ENCODE measurements around the gene TTLL8. TPM values are rescaled to one million over a fixed set of nuclear protein-coding genes. Genes with fewer than 3 reads are reported as not detected.

The TTLL8 gene
- total and polyA plus RNA-seq, 2 of the 8 experiments (the other 6 are each of a cell fraction or from before 2014, with no cell fraction given): not detected

GRCh38 chr22:50058906-50059880 lies 1.1 kb upstream of the TTLL8 start:
- H3K9ac ChIP-seq (replicated peaks in 1 of 4; ENCODE audit: extremely low read depth in 1 of 4, low read depth in 3 of 4, low read length in 3 of 4): no peak overlapping the region; a peak in 1 of 7 replicates
- no peak overlapping the region for H2BK5ac ChIP-seq (ENCODE audit: low read depth, low read length)
- no peak overlapping the region for H4K5ac ChIP-seq (ENCODE audit: insufficient read length, low read depth, low read length)
- no peaks in the 10 kb centered on the region for H3K9me3 ChIP-seq (ENCODE audit: insufficient read depth in 2 of 2, low read depth in 1 of 2, low read length in 1 of 2)
- H3K27ac ChIP-seq (ENCODE audit: low read depth, low read length): no peak overlapping the region
- H2BK120ac ChIP-seq (replicated peaks; ENCODE audit: low read depth, low read length): no peak overlapping the region
- no peak overlapping the region for H2BK12ac ChIP-seq (ENCODE audit: low read depth, low read length)
- no peak overlapping the region for H2AK5ac ChIP-seq (ENCODE audit: low read depth, low read length)
- H3K36me3 ChIP-seq (ENCODE audit: control insufficient read depth in 2 of 4, insufficient read depth in 4 of 4, low read length in 3 of 4): no peaks in the 10 kb centered on the region
- H2BK15ac ChIP-seq (ENCODE audit: low read length): no peak overlapping the region
- H3K56ac ChIP-seq (replicated peaks; ENCODE audit: insufficient read length, low read depth, low read length): no peak overlapping the region
- ChIA-PET POLR2A (ENCODE audit: partially characterized antibody) (interaction anchor here (1.3 kb wide), 1 partner anchor 16 kb away, joined by 5 read pairs; no protein-coding TSS in a partner anchor), CTCF (ENCODE audit: partially characterized antibody) (interaction anchor here (0.7 to 2.9 kb wide), 30 partner anchors 10 to 342 kb away, joined by 3 to 11 read pairs (median 4); no protein-coding TSS in a partner anchor)
- no peak overlapping the region for H2AFZ ChIP-seq (ENCODE audit: low read length)
- no peaks in the 10 kb centered on the region for H4K20me1 ChIP-seq (replicated peaks in 1 of 2; ENCODE audit: control insufficient read depth in 1 of 2, insufficient read depth in 2 of 2, low read length in 2 of 2)
- H3K23ac ChIP-seq (ENCODE audit: insufficient read length): no peak overlapping the region
- 6% methylated on average over 25 of the region's 31 CpGs; no CpG with 5 or more reads in 1 of the 2 experiments for WGBS, 2 experiments (ENCODE audit: extremely low coverage in 1 of 2, insufficient coverage in 1 of 2, insufficient read length in 1 of 2, insufficient replicate concordance in 2 of 2, low coverage in 1 of 2, low lambda C conversion rate in 2 of 2, missing lambda C conversion rate in 1 of 2)
- peak overlapping the region; percentile 46 to 66 (median 56) for H3K4me3 ChIP-seq (ENCODE audit: extremely low read depth in 1 of 4, insufficient read depth in 2 of 4, low read depth in 3 of 4, low read length in 4 of 4)
- FAIRE-seq (no peak), DNase-seq (ENCODE audit: low read depth in 1 of 2, low spot score in 2 of 2) (peak in 1 of 2 experiments; percentile 27)
- no peak overlapping the region for H3K14ac ChIP-seq (ENCODE audit: insufficient read length)
- H3K27me3 ChIP-seq (replicated peaks in 1 of 4; ENCODE audit: control insufficient read depth in 3 of 4, extremely low read depth in 1 of 4, insufficient read depth in 3 of 4, low read length in 3 of 4): peaks cover 8 to 20% (median 11%) of the 10 kb centered on the region in 4 experiments
- H3K79me1 ChIP-seq (ENCODE audit: low read depth, low read length): no peaks in the 10 kb centered on the region
- H3K4ac ChIP-seq (replicated peaks; ENCODE audit: insufficient read length, low read depth, low read length): no peak overlapping the region
- H2BK20ac ChIP-seq (ENCODE audit: low read length): no peak overlapping the region
- no peak overlapping the region; the same call in 1 of the 2 replicates for H3K18ac ChIP-seq (ENCODE audit: extremely low read depth, low read length)
- H3K4me2 ChIP-seq (ENCODE audit: insufficient read depth in 1 of 2, low read depth in 2 of 2, low read length in 2 of 2): peak overlapping the region; percentile 86 to 89
- H3K79me2 ChIP-seq (ENCODE audit: control insufficient read depth in 1 of 2, insufficient read depth in 2 of 2, low read length in 2 of 2): no peaks in the 10 kb centered on the region
- H3K4me1 ChIP-seq (replicated peaks in 1 of 4; ENCODE audit: control insufficient read depth in 3 of 4, insufficient read depth in 4 of 4, low read length in 3 of 4): peaks cover 0 to 11% (median 2%) of the 10 kb centered on the region in 4 experiments; a peak in 4 of 7 replicates
- peaks cover 15% of the 10 kb centered on the region; the same call in 1 of the 2 replicates for H3K23me2 ChIP-seq (ENCODE audit: low read depth, low read length)
- H4K8ac ChIP-seq (ENCODE audit: extremely low read depth, insufficient read depth, low read length): no peak overlapping the region
- no peak overlapping the region for H4K91ac ChIP-seq (replicated peaks; ENCODE audit: insufficient read length, low read length)
- TF ChIP-seq RAD21 (IDR thresholded peaks at IDR 0.05 in 1 of 2, conservative IDR thresholded peaks at IDR 0.05 in 1 of 2; ENCODE audit: low read depth in 2 of 2, low read length in 2 of 2) (peak; percentile 27 to 30; a peak in 3 of 4 replicates), EGR1 (IDR thresholded peaks at IDR 0.05; ENCODE audit: borderline replicate concordance, low read depth, low read length) (0 out of 2 replicates have a peak, but pooled peaks have one; percentile 31), CTCF (IDR thresholded peaks at IDR 0.05; ENCODE audit: control extremely low read depth in 1 of 3, insufficient read depth in 1 of 3, low read depth in 1 of 3, low read length in 3 of 3) (peak; percentile 44 to 49 (median 48)), MAFK (IDR thresholded peaks at IDR 0.05; ENCODE audit: low read depth, low read length) (peak; percentile 45; the same call in 1 of the 2 replicates), FOSL1 (IDR thresholded peaks at IDR 0.05; ENCODE audit: insufficient read depth, low read depth, low read length) (no peak), ASH2L (IDR thresholded peaks at IDR 0.05; ENCODE audit: low read length) (peak; percentile 67), CBX8 (IDR thresholded peaks at IDR 0.05; ENCODE audit: borderline replicate concordance, low read depth, low read length) (no peak)

All from H1 (cell line).